ENCODE data around the gene TRIM43B.
"Not testable (repeated sequence)": the region's sequence is repeated elsewhere in the genome, so short reads cannot be mapped to it uniquely, and the experiment has no call there.

TRIM43B gene

DNA sequence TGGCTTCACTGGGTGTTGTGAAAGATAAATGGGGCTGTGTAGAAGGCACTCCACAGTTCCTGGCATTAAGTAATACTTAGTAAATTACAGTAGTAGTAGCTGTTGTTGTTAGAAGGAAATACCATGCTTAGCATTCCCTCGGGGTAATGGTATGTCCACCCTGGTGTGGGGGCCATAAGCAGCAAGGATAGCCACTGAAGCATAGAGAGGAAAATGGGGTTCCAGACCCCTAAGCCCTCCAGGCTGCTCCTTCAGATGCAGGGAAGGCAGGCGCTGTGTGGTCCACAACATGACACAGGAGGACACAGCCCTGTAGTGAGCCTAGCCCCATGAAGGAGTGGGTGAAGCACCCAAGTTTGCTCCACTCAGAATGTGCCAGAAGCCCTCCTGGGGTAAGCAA, 50.6 kb downstream of the TRIM43B start:
- DNase-seq (ENCODE audit: low read depth, low spot score): peak; percentile 33

DNA sequence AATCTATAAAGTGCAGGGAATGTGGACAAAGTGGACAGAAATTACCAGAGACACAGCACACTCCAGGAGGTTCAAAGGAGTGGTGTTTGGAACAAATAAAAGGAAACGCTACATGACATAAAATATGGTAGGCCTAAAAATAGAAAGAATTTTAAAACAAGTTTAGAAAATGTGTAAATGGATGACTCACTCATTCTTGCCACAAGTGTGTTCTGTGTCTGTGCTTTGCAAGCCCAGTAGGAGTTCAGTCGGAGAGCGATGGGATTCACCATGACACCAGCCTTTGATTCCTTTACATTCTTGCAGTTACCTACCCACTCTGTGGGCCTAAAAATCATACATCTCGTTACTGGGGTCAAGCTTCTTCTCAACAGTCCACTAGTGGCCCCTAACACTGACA, 51.2 kb downstream of the TRIM43B start:
- DNase-seq (ENCODE audit: low read depth, low spot score): not testable (repeated sequence)

DNA sequence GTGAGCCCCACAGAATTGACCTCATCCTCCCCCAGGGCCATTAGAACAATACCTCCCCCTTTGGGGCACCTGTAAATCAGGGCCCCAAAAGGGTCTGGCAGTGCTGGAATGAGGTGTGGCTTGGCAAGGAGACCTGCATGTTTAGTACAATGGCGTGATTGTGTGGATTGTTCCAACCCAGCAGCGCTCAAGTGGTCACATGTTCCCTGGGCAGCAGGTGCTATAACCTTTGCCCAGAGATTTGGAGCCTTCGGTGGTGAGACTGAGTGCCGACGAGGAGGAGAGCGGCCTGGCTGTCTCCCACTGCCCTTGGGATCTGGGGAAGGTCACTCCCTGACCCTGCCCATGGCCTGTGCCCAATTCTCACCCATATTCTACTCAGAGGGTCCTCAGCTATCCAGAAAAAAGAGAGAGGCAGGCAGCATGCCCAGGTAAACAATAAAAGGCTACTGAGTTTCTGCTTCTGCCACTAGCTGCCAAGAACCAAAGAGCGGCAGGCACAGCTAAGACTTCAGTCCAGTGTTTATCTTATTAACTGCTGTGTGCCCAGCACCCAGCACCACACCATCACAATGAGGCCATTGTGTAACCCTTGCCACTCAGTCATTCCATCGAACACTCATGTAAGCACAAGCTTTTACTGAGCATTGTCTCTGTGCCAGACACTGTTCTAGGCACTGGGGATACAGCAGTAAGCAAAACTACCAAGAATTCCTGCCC, 54.6 kb downstream of the TRIM43B start:
- DNase-seq (ENCODE audit: low read depth, low spot score): not testable (repeated sequence)

DNA sequence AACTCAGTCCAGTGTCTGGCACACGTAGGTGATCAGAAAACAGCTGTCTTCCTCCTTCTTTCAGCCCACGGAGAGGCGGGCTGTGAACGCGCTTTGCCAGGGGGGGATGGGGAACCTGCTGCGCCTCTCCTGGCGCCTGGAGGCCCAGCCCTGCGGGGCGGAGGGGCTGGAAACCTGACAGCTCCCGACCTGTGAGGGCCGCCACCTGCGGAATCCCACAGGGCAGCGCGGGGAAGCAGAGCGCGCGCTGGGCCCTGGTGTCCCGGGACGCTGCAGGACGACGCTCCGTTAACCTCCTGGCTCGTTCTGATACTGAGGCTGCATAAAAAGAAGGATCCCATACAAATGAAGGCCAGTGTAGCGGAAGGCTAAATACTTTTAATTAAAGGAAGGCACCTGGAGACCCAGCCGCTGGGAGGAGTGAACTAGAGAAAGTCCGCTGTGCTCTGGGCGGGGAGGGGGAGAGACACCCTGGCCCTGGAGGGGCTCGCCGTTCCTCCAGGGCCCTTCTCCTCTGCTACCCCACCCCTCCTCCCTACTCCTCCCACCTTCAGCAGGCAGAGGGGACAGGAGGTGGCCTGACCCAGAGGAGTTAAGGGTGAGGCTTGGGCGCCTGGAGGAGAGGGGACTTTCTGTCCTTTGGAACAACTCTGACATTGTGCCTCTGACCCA, 57.2 kb downstream of the TRIM43B start:
- not testable (repeated sequence) for DNase-seq (ENCODE audit: low read depth, low spot score)
